RWPE2 (cell line): ENCODE measurements around the gene OXSM.

ENCODE experiments used
- ATAC-seq: fragments of 200-7000 bp; cut with Tn5 transposase; 3 replicates; pipeline ENCODE4 v1.9.1; 2021; ENCODE audit warnings: low read depth
- DNase-seq: peaks from one replicate; pipeline ENCODE4 v3.0.0-alpha.2; 2020; ENCODE audit warnings: low spot score
- H3K27ac ChIP-seq: fragments of 450-650 bp; 2 replicates; pipeline ENCODE4 v1.5.1; 2017; ENCODE audit warnings: mild to moderate bottlenecking; ENCODE audit not compliant: poor library complexity, severe bottlenecking
- H3K27me3 ChIP-seq: fragments of 250-450 bp; sonication (Bioruptor Pico); 2 replicates; pipeline ENCODE4 v1.5.1; 2021; ENCODE audit warnings: mild to moderate bottlenecking, moderate library complexity; ENCODE audit not compliant: insufficient read depth, poor library complexity, severe bottlenecking
- H3K36me3 ChIP-seq: fragments of 250-450 bp; sonication (Bioruptor Pico); 2 replicates; pipeline ENCODE4 v1.5.1; 2020; ENCODE audit warnings: low read depth, mild to moderate bottlenecking, moderate library complexity
- H3K4me1 ChIP-seq: fragments of 250-450 bp; sonication (Bioruptor Pico); 2 replicates; pipeline ENCODE4 v1.5.1; 2021; ENCODE audit warnings: mild to moderate bottlenecking, moderate library complexity; ENCODE audit not compliant: insufficient read depth, poor library complexity, severe bottlenecking
- H3K4me3 ChIP-seq: fragments of 250-450 bp; sonication (Bioruptor Pico); 2 replicates; pipeline ENCODE4 v1.5.1; 2021; ENCODE audit warnings: mild to moderate bottlenecking, moderate library complexity; ENCODE audit not compliant: severe bottlenecking
- H3K9me3 ChIP-seq: fragments of 250-450 bp; sonication (Bioruptor Pico); 2 replicates; pipeline ENCODE4 v1.5.1; 2021; ENCODE audit warnings: mild to moderate bottlenecking, moderate library complexity; ENCODE audit not compliant: severe bottlenecking
- TF ChIP-seq, protein P1 (sequence below): fragments of 450-650 bp; IDR thresholded peaks from one replicate; pipeline ENCODE4 v1.5.1; 2017; ENCODE audit warnings: mild to moderate bottlenecking, moderate library complexity; ENCODE audit not compliant: poor library complexity, severe bottlenecking

OXSM gene

DNA sequence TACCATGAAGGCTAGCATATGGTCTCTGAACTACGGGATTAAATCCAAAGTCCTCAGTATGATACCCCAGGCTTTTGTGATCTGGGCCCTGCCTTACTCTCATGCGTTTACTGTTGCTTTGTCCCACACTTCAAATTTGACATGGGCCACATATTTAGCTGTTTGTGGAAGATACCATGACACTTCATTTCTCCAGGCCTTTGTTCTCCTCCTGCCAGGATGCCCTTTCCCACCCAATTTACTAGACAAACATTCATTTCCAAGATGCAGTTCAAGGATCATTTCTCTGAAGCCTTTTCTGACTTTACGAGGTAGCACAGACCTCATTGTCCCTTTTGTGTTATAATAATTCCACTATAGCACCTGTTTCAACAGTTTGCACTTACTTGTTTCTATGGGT, 2.2 kb upstream of the OXSM start:
- DNase-seq (no peak), ATAC-seq (no peak)
- no peak overlapping the region for H3K27ac ChIP-seq
- peaks cover 17% of the 10 kb centered on the region for H3K4me1 ChIP-seq
- H3K9me3 ChIP-seq = no peaks in the 10 kb centered on the region
- H3K27me3 ChIP-seq = no peaks in the 10 kb centered on the region
- TF ChIP-seq, protein P1, sequence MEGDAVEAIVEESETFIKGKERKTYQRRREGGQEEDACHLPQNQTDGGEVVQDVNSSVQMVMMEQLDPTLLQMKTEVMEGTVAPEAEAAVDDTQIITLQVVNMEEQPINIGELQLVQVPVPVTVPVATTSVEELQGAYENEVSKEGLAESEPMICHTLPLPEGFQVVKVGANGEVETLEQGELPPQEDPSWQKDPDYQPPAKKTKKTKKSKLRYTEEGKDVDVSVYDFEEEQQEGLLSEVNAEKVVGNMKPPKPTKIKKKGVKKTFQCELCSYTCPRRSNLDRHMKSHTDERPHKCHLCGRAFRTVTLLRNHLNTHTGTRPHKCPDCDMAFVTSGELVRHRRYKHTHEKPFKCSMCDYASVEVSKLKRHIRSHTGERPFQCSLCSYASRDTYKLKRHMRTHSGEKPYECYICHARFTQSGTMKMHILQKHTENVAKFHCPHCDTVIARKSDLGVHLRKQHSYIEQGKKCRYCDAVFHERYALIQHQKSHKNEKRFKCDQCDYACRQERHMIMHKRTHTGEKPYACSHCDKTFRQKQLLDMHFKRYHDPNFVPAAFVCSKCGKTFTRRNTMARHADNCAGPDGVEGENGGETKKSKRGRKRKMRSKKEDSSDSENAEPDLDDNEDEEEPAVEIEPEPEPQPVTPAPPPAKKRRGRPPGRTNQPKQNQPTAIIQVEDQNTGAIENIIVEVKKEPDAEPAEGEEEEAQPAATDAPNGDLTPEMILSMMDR = no peak
- H3K4me3 ChIP-seq = no peak overlapping the region
- peaks cover 8% of the 10 kb centered on the region for H3K36me3 ChIP-seq

DNA sequence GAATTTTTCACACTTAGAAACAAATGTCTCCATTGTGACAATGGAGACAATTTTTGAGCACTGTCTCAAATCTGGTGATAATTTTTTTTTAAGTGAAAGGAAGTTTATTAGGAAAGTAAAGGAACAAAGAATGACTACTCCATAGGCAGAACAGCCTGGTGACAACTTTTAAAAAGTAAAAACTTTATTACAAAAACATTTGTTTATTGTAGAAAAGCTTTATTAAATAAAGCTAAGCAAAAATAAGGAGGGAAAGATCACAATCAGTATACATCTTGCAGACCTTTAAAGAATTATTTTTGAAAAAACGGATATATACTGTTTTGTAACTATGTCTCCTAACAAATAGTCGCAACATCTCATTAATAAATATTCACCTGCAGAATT, 688 bp upstream of the OXSM start:
- TF ChIP-seq, protein P1 = no peak
- H3K27ac ChIP-seq = peak overlapping the region; percentile 52
- DNase-seq (no peak), ATAC-seq (no peak)
- peak overlapping the region; percentile 46 for H3K4me3 ChIP-seq
- H3K36me3 ChIP-seq = peaks cover 11% of the 10 kb centered on the region
- peaks cover 17% of the 10 kb centered on the region for H3K4me1 ChIP-seq
- no peaks in the 10 kb centered on the region for H3K27me3 ChIP-seq
- no peaks in the 10 kb centered on the region for H3K9me3 ChIP-seq

DNA sequence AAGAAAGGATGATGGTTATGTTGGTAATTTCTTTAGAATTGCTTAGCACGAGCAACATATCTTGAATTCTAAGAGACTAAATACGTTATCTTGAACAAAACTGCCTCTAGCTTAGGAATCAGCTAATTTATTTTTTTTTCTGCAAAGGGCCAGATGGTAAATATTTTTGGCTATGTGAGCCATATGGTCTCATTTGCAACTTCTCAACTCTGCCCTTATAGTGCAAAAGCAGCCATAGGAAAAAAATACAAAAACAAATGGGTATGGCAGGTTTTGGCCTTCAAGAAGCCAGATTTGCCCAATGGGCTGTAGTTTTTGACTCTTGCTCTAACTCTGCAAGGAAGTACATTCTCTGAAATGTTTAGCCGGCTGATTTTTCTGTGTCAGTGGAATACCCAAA, 11.9 kb downstream of the OXSM start:
- H3K4me1 ChIP-seq = no peaks in the 10 kb centered on the region
- TF ChIP-seq, protein P1 = no peak
- H3K27me3 ChIP-seq = no peaks in the 10 kb centered on the region
- no peaks in the 10 kb centered on the region for H3K36me3 ChIP-seq
- H3K4me3 ChIP-seq = no peak overlapping the region
- H3K27ac ChIP-seq = no peak overlapping the region
- no peak for DNase-seq
- no peak for ATAC-seq
- no peaks in the 10 kb centered on the region for H3K9me3 ChIP-seq

DNA sequence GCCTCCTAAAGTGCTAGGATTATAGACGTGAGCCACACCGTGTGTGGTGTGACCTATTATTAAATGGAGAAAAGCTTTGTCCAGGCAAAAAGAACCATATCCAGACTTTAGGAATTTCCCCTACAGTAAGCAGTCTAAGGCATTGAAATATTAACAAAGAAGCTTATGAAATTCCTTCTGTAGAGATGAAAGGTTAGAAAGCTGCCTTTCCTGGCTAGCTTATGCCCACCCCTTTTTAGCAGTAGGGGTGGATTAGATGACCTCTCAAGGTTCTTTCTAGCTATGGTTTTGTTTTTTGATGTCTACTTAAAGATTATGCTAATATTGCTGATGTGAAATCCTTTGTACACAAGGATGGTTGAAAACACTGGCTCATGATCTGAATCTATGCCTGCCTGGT, 13.9 kb downstream of the OXSM start:
- no peak for DNase-seq
- no peaks in the 10 kb centered on the region for H3K36me3 ChIP-seq
- H3K4me1 ChIP-seq = no peaks in the 10 kb centered on the region
- H3K27ac ChIP-seq = no peak overlapping the region
- H3K9me3 ChIP-seq = no peaks in the 10 kb centered on the region
- ATAC-seq = no peak
- no peak overlapping the region for H3K4me3 ChIP-seq
- H3K27me3 ChIP-seq = no peaks in the 10 kb centered on the region
- TF ChIP-seq, protein P1 = no peak

DNA sequence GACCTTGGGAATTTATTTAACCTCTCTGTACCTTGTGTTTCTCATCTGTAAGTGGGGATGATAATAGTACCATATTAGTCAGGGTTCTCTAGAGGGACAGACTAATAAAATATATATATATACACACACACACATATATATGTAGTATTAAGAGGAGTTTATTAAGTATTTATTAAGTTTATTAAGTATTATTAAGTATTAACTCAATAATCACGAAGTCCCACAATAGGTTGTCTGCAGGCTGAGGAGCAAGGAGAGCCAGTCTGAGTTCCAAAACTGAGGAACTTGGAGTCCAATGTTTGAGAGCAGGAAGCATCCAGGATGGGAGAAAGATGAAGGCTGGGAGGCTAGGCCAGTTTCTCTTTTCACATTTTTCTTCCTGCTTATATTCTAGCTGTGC, 14.8 kb downstream of the OXSM start:
- no peak for DNase-seq
- H3K9me3 ChIP-seq = no peaks in the 10 kb centered on the region
- no peaks in the 10 kb centered on the region for H3K36me3 ChIP-seq
- no peaks in the 10 kb centered on the region for H3K27me3 ChIP-seq
- TF ChIP-seq, protein P1 = no peak
- ATAC-seq = no peak
- no peaks in the 10 kb centered on the region for H3K4me1 ChIP-seq
- no peak overlapping the region for H3K4me3 ChIP-seq
- no peak overlapping the region for H3K27ac ChIP-seq
